ENCODE results near the gene LRRC3. TPM values are rescaled to one million over a fixed set of nuclear protein-coding genes. Genes with fewer than 3 reads are reported as not detected.
"Not testable (repeated sequence)": the region's sequence is repeated elsewhere in the genome, so short reads cannot be mapped to it uniquely, and the experiment has no call there.

Gene LRRC3
- total RNA-seq, 2 donors from 2014 or later = 1.4 to 2.5 TPM

DNA sequence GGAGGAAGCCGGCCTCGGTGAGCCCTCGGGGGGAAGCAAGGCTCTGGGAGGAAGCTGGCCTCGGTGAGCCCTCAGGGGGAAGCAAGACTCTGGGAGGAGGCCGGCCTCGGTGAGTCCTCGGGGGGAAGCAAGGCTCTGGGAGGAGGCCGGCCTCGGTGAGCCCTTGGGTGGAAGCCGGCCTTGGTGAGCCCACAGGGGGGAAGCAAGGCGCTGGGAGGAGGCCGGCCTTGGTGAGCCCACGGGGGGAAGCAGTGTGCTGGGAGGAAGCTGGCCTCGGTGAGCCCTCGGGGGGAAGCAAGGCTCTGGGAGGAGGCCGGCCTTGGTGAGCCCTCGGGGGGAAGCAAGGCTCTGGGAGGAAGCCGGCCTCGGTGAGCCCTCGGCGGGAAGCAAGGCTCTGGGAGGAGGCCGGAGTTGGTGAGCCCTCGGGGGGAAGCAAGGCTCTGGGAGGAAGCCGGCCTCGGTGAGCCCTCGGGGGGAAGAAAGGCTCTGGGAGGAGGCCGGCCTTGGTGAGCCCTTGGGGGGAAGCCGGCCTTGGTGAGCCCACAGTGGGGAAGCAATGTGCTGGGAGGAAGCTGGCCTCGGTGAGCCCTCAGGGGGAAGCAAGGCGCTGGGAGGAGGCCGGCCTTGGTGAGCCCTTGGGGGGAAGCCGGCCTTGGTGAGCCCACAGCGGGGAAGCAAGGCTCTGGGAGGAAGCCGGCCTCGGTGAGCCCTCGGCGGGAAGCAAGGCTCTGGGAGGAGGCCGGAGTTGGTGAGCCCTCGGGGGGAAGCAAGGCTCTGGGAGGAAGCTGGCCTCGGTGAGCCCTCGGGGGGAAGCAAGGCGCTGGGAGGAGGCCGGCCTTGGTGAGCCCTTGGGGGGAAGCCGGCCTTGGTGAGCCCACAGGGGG lies 47.9 kb downstream of the LRRC3 start:
- intact Hi-C loops (cut with DNase I); ATAC-seq; DNase-seq: not testable (repeated sequence)

DNA sequence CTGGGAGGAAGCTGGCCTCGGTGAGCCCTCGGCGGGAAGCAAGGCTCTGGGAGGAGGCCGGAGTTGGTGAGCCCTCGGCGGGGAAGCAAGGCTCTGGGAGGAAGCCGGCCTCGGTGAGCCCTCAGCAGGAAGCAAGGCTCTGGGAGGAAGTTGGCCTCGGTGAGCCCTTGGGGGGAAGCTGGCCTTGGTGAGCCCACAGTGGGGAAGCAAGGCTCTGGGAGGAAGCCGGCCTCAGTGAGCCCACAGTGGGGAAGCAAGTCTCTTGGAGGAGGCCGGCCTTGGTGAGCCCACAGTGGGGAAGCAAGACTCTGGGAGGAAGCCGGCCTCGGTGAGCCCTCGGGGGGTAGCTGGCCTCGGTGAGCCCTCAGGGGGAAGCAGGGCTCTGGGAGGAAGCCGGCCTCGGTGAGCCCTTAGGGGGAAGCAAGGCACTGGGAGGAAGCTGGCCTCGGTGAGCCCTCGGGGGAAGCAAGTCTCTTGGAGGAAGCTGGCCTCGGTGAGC lies 48.6 kb downstream of the LRRC3 start:
- DNase-seq = no peak
- ATAC-seq = no peak
- intact Hi-C loops (cut with DNase I) = no loop called here

DNA sequence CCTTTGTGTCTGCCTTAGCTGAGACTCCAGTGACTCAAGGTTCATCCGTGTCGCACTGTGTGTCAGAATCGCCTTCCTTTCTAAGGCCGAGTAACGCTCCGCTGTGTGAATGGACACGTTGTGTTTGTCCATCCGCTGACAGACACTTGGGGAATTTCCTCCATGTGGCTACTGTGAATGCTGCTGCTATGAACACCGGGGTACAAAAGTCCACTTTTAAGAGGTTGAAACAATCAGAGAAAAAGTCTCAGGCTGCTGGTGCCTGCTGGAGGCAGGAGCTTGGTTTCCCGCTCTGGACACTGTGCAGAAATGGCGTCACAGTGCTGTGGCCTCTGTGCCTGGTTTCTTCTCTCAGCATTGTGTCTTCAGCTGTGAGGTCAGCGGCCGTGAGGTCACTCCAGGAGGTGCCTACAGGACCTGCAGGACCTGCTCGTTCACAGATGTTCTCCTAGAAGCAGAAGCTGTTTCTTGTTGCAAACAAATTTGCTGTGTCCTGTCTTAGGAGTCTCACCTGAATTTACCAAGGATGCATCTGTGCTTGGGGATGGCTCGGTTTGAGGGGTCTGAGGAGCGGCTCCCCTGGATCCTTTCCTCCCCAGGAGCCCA lies 50.5 kb downstream of the LRRC3 start:
- intact Hi-C loops (cut with DNase I) = no loop called here
- no peak for DNase-seq
- ATAC-seq = no peak

DNA sequence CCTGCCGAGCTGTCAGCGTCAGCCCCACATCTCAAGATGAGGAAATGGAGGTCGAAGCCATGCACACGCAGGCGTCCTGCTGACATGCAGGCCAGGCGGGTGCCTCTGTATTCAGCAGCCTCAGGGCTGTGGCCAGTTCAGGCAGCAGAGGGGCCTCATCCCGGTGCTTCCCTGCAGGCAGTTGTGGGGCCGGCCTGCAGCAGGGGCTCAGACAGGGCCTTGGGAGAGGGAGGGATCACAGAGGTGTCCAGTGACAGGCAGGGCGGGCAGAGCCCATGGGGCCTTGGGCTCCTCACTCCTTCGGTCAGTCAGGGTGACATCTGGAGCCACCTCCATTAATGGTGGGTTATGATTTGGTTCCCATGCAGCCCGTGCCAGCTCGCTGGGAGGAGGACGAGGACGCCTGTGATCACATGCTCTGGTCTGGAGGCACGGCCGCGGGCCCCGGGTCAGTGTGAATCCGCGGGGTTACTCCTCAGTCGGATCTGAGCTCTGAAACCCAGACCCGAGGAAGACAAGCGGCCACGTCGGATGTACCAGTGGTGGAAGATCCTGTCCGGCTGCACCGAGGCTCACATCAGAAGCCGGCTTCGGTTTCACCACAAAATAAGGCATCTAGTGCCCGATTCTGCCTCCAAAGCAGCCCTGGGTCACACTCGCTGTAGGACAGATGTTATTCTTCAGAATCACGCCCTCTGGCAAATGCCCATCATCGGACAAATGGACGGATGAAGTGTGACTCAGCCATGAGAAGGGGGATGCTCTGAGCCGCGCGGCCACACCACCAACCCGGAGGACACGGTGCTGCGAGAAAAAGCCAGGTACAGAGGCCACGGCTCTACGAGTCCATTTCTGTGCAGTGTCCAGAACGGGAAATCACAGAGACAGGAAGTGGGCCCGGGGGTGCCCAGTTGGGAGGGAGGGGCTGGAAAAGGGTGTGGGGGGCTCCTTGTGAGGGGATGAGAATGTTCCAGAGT lies 51.3 kb downstream of the LRRC3 start:
- DNase-seq (no peak), ATAC-seq (no peak)
- intact Hi-C loops (cut with DNase I) = no loop called here

DNA sequence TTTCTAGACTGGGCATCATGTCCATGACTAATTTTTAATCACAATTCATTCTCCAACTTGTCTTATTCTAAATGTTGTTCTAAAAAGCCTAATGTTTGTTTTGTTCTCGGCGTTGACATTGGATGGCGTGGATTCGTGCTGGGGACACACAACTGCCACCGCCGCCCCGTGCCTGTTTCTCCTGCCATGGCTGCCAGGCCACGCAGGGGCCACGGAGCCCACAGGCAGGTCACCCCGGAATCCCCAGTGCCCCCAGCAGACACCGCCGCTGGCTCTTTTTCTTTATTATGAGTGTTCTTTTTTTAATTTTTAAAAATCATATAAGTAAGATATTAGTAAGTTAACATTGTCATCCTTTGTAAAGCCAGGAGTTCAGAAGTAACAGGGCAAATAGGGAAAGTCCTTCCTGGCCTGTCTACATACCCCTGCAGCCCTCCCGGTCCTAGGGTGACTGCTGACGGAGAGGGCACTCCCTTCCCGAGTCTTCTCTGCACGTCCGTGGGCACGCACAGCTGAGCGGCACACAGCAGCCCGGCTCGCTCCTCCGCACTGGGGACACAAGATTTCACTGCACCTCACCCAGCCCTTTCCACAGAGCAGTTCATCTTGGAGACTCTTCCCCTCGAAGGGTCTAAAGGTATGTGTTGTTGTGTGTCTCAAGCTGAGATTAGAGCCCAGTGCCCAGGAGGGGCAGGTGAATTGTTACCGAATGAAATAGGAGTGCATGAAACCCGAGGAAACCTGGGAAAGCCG lies 52.5 kb downstream of the LRRC3 start:
- intact Hi-C loops (cut with DNase I) = no loop called here

DNA sequence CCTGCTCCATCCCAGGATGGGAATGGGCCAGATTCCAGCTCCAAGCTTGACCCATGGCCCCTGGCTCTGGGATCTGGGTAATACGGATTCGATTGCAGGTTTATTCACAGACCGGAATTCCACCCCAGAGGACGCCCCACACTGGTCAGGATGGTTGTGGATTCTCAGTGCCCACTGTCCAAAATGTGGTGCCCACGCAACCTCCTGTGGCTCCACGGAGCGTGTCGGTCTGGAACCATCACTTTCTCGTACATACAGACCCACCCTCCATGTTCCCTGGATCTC lies 53.1 kb downstream of the LRRC3 start:
- intact Hi-C loops (cut with DNase I) = no loop called here
- no peak for DNase-seq

More for the DNA sequence above, 52.5 kb downstream of the LRRC3 start:
- DNase-seq (no peak), ATAC-seq (no peak)

DNA sequence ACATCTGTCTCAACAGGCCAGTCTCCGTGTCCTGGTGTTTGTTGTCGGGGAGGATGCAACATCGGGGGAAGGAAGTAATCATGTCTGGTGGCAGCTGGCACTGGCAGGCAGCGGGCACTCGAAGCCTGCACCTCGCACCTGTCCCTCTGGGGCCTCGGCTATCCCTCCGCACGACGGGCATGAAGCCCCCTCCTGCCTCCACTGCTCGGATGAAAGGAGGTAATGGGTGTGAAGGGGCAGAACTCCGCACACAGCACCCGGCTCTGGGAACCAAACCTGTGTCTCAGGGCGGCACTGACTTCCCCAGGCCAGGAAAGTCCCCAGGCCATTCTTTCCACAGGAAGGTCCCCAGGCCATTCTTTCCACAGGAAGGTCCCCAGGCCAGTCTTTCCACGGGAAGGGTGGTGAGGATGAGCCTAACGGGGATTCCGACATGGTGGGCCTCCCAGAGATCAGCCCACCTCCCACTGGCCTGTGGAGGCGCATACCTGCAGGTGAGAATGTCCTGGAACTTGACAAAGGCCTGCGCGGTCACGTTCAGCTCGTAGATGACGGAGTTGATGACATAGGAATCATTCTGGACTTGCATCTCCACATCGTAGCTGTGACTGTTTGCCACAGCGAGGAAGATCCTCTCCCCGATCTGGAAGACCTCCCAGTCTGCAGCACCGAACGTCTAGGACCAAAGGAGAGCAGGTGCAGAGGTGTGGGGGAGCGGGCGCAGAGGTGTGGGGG lies 53.6 kb downstream of the LRRC3 start:
- ATAC-seq (no peak), DNase-seq (no peak)
- intact Hi-C loops (cut with DNase I) = no loop called here

More for the DNA sequence above, 53.1 kb downstream of the LRRC3 start:
- ATAC-seq = no peak

DNA sequence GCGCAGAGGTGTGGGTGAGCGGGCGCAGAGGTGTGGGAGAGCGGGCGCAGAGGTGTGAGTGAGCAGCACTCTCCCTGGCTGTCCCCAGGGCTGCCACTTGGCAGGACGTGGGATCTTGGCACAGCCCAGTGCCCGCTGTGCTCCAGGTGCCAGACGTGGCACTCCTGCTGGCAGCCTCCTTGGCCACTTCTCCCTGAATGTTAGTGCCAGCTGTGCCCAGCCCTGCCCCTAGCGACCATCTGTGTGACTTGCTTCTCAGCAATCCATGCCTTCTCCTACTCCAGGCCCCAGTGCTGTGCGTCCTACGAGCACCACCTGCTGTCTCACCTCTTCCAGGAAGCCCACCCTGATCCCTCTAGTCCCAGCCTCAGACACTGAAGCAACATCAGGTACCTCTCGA lies 54.2 kb downstream of the LRRC3 start:
- intact Hi-C loops (cut with DNase I) = no loop called here
- DNase-seq (peak; percentile 76), ATAC-seq (peak; percentile 91 to 94)

DNA sequence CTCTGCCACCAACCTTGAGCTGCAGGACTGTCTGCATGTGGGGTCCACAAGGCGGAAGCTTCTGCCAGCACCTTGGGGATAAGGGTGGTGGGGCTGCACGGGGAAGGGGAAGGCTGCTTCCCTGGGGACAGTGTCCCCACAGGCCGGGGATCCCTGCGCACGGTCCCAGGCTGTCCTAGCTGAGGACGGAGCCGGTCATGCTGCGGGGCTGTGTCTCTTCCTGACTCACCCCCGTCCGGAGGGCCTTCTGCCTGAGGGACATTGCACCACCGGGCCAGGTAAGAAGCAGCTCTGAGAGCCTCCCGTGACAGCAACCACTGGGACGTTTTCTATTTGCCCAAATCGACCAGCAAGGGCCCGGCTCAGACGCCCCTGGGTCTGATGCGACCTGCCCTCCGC lies 54.8 kb downstream of the LRRC3 start:
- no peak for DNase-seq
- no peak for ATAC-seq
- intact Hi-C loops (cut with DNase I) = loop anchor here in 1 of 2 donors (2.0 to 5.0 kb wide), 2 partner anchors 232 to 283 kb away; no protein-coding TSS in a partner anchor

DNA sequence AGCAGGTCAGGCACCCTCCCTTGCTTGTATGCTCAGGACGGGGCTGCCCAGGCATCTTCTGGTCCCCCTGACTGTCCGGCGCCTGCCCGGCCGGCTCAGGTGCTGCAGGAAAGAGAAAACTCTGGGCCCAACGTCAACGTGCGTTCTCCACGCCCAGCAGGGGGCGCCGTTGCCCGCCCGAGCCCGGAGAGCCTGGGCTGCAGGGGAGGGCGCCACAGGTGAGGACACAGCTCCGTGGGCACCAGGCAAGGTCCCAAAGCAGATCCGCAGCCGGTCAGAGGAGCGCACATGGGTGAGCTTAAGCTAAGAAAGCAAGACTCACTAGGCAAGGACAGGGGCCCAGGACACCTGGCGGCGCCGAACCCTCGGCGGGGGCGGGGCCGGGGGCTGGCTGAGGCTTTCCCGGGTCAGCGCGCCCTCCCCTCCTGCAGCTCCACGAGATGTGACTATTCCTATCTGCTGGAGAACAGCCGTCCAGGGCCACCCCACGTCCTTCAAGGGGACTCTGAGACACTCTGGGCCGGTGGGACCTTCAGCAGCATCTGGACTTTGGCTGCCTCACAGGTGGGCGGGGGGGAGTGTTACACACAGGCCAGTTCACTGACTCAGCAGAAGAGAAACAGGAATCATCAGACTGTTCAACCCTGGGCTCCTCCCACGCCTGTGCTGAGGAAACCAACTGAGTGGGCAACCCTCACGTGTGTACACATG lies 55.4 kb downstream of the LRRC3 start:
- intact Hi-C loops (cut with DNase I) = loop anchor here in 1 of 2 donors (2.0 to 5.0 kb wide), 2 partner anchors 232 to 282 kb away; no protein-coding TSS in a partner anchor
- peak; percentile 54 for DNase-seq

DNA sequence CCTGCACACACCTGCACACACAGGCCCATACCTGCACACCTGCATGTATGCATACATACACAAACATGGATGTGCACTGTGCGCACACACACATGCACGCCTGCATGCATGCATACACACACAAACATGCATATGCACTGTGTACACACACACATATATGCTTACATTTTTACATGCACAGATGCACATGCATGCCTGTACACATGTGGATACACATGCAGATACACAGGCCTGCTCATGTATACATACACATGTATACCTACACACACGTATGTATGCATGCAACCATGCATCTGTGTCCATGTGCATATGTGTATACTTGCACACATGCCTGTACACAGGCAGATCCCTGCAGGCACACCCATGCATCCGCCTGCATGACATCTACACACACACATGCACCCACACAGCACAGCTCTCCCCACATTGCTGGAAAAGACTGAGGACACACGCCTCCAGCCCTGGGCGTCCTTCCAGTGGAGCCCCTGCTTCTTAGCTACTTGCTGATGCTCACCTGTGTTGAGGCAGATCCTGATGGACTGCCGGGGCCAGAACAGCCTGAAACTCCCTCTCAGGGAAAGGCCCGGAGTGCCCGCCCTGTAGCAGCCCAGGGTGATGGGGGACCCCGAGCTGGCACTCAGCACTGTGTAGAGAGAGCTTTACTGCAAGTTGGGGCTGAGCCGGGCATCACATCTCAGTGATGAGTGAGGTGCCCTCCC lies 56.1 kb downstream of the LRRC3 start:
- no peak for ATAC-seq
- intact Hi-C loops (cut with DNase I) = loop anchor here in 1 of 2 donors (2.0 to 5.0 kb wide), 2 partner anchors 231 to 281 kb away; no protein-coding TSS in a partner anchor
- no peak for DNase-seq

More for the DNA sequence above, 55.4 kb downstream of the LRRC3 start:
- ATAC-seq = peak; percentile 59 to 66

Other genes with a start within 250 kb of the LRRC3 start
- gene ICOSLG, start 214.6 kb upstream of the LRRC3 start, total RNA-seq = 1 to 10 TPM; 6.1 to 6.4 TPM
- not detected for gene DNMT3L, start 193.6 kb upstream of the LRRC3 start, total RNA-seq
- under 1 TPM in 1 of 2 donors, not detected in 1; 0.08 TPM for gene AIRE, start 169.6 kb upstream of the LRRC3 start, total RNA-seq
- gene PFKL, start 155.5 kb upstream of the LRRC3 start, total RNA-seq = 10 to 100 TPM; 58.8 to 67.2 TPM
- 10 to 100 TPM; 16.4 to 21.8 TPM for gene CFAP410, start 116.1 kb upstream of the LRRC3 start, total RNA-seq
- gene TRPM2, start 101.9 kb upstream of the LRRC3 start, total RNA-seq = 1 to 10 TPM; 2.9 to 5.1 TPM
- not detected for gene KRTAP10-1, start 84.7 kb downstream of the LRRC3 start, total RNA-seq
- not detected for gene KRTAP10-2, start 96.0 kb downstream of the LRRC3 start, total RNA-seq
- gene KRTAP10-3, start 103.3 kb downstream of the LRRC3 start, total RNA-seq = not detected
- not detected for gene KRTAP10-4, start 118.2 kb downstream of the LRRC3 start, total RNA-seq
- gene KRTAP10-5, start 125.1 kb downstream of the LRRC3 start, total RNA-seq = not detected
- gene KRTAP10-6, start 137.0 kb downstream of the LRRC3 start, total RNA-seq = not detected
- not detected for gene KRTAP10-7, start 145.1 kb downstream of the LRRC3 start, total RNA-seq
- not detected for gene KRTAP10-8, start 156.6 kb downstream of the LRRC3 start, total RNA-seq
- not detected for gene KRTAP10-9, start 171.6 kb downstream of the LRRC3 start, total RNA-seq
- not detected for gene KRTAP10-10, start 181.8 kb downstream of the LRRC3 start, total RNA-seq
- gene KRTAP10-11, start 190.9 kb downstream of the LRRC3 start, total RNA-seq = not detected
- not detected for gene KRTAP12-4, start 199.1 kb downstream of the LRRC3 start, total RNA-seq
- not detected for gene KRTAP12-3, start 202.4 kb downstream of the LRRC3 start, total RNA-seq
- not detected for gene KRTAP12-2, start 211.4 kb downstream of the LRRC3 start, total RNA-seq
- gene KRTAP12-1, start 226.7 kb downstream of the LRRC3 start, total RNA-seq = not detected
- gene KRTAP10-12, start 241.7 kb downstream of the LRRC3 start, total RNA-seq = not detected

Data from left cardiac atrium (tissue), 4 donors.